GM18499 (cell line): ENCODE measurements around the gene F2.

Experiments
- ATAC-seq: cut with Tn5 transposase; IDR thresholded peaks from one replicate; pipeline ENCODE4 v1.9.1; 2021; ENCODE audit warnings: moderate number of reproducible peaks; ENCODE audit not compliant: insufficient read depth, unreplicated experiment

Gene F2

GRCh38 chr11:46736615-46737014 is 17.6 kb downstream of the F2 start:
- no peak for ATAC-seq

GRCh38 chr11:46737699-46738098 is 18.7 kb downstream of the F2 start:
- ATAC-seq, result no peak

GRCh38 chr11:46738887-46739286 is 19.9 kb downstream of the F2 start:
- no peak for ATAC-seq

- ATAC-seq, result no peak
Observed at GRCh38 chr11:46741600-46742484, 22.8 kb downstream of the F2 start.

GRCh38 chr11:46743043-46743442 is 24.0 kb downstream of the F2 start:
- no peak for ATAC-seq

GRCh38 chr11:46743693-46744339 is 24.8 kb downstream of the F2 start:
- ATAC-seq, result no peak

GRCh38 chr11:46745328-46745727 is 26.3 kb downstream of the F2 start:
- no peak for ATAC-seq

- no peak for ATAC-seq
Observed at GRCh38 chr11:46745995-46746394, 27.0 kb downstream of the F2 start.

- ATAC-seq, result no peak
Observed at GRCh38 chr11:46747150-46747549, 28.1 kb downstream of the F2 start.

- ATAC-seq, result no peak
Observed at GRCh38 chr11:46755962-46756361, 36.9 kb downstream of the F2 start.

- ATAC-seq, result no peak
Observed at GRCh38 chr11:46759196-46759595, 40.2 kb downstream of the F2 start.

- no peak for ATAC-seq
Observed at GRCh38 chr11:46760429-46761128, 41.6 kb downstream of the F2 start.

- no peak for ATAC-seq
Observed at GRCh38 chr11:46761807-46762206, 42.8 kb downstream of the F2 start.

- no peak for ATAC-seq
Observed at GRCh38 chr11:46762248-46762647, 43.2 kb downstream of the F2 start.

GRCh38 chr11:46766656-46767055 is 47.6 kb downstream of the F2 start:
- ATAC-seq, result no peak

- ATAC-seq, result no peak
Observed at GRCh38 chr11:46769636-46770221, 50.7 kb downstream of the F2 start.

- no peak for ATAC-seq
Observed at GRCh38 chr11:46776878-46777277, 57.9 kb downstream of the F2 start.

GRCh38 chr11:46778416-46778815 is 59.4 kb downstream of the F2 start:
- no peak for ATAC-seq
